ENCODE data around the gene TBX6.
A peak's percentile ranks its signal among the peaks of the same experiment; 100 is the strongest.
"Not testable (repeated sequence)": the region's sequence is repeated elsewhere in the genome, so short reads cannot be mapped to it uniquely, and the experiment has no call there.

Gene TBX6

GRCh38 chr16:30091474-30092372 lies at the start of gene TBX6:
TSS of gene TBX6 (minus strand) at chr16:30091924. CDS start at chr16:30091193, 731 bp downstream.
- DNase-seq: peak; percentile 96

GRCh38 chr16:30139583-30140481 lies 48.1 kb upstream of the TBX6 start:
- DNase-seq: no peak

GRCh38 chr16:30137897-30138296 lies 46.2 kb upstream of the TBX6 start:
- no peak for DNase-seq

- DNase-seq: peak; percentile 46
Observed at GRCh38 chr16:30136971-30137605, 45.4 kb upstream of the TBX6 start.

GRCh38 chr16:30132591-30132990 lies 40.9 kb upstream of the TBX6 start:
- DNase-seq: no peak

- no peak for DNase-seq
Observed at GRCh38 chr16:30131869-30132475, 40.2 kb upstream of the TBX6 start.

- no peak for DNase-seq
Observed at GRCh38 chr16:30127993-30128392, 36.3 kb upstream of the TBX6 start.

- not testable (repeated sequence) for DNase-seq
Observed at GRCh38 chr16:30125690-30126089, 34.0 kb upstream of the TBX6 start.

GRCh38 chr16:30124985-30125379 lies 33.3 kb upstream of the TBX6 start:
- no peak for DNase-seq

- DNase-seq: peak; percentile 31
Observed at GRCh38 chr16:30122604-30123160, 31.0 kb upstream of the TBX6 start.

GRCh38 chr16:30121741-30122571 lies 30.2 kb upstream of the TBX6 start:
- no peak for DNase-seq

- no peak for DNase-seq
Observed at GRCh38 chr16:30120340-30121105, 28.8 kb upstream of the TBX6 start.

GRCh38 chr16:30119428-30119827 lies 27.7 kb upstream of the TBX6 start:
- DNase-seq: no peak

GRCh38 chr16:30117768-30118167 lies 26.0 kb upstream of the TBX6 start:
- DNase-seq: no peak

GRCh38 chr16:30116291-30117207 lies 24.8 kb upstream of the TBX6 start:
- no peak for DNase-seq

GRCh38 chr16:30115238-30115637 lies 23.5 kb upstream of the TBX6 start:
- DNase-seq: no peak

- DNase-seq: not testable (repeated sequence)
Observed at GRCh38 chr16:30114833-30115232, 23.1 kb upstream of the TBX6 start.

GRCh38 chr16:30114411-30114810 lies 22.7 kb upstream of the TBX6 start:
- no peak for DNase-seq

- no peak for DNase-seq
Observed at GRCh38 chr16:30113711-30114333, 22.1 kb upstream of the TBX6 start.
